GM21528 (cell line): ENCODE data around the gene CARM1.
"Not testable (repeated sequence)": the region's sequence is repeated elsewhere in the genome, so short reads cannot be mapped to it uniquely, and the experiment has no call there.

Experiments
- ATAC-seq: cut with Tn5 transposase; IDR thresholded peaks from one replicate; pipeline ENCODE4 v1.9.1; 2021; ENCODE audit warnings: mild to moderate bottlenecking, moderate library complexity; ENCODE audit not compliant: unreplicated experiment, low FRiP score

CARM1 gene

DNA sequence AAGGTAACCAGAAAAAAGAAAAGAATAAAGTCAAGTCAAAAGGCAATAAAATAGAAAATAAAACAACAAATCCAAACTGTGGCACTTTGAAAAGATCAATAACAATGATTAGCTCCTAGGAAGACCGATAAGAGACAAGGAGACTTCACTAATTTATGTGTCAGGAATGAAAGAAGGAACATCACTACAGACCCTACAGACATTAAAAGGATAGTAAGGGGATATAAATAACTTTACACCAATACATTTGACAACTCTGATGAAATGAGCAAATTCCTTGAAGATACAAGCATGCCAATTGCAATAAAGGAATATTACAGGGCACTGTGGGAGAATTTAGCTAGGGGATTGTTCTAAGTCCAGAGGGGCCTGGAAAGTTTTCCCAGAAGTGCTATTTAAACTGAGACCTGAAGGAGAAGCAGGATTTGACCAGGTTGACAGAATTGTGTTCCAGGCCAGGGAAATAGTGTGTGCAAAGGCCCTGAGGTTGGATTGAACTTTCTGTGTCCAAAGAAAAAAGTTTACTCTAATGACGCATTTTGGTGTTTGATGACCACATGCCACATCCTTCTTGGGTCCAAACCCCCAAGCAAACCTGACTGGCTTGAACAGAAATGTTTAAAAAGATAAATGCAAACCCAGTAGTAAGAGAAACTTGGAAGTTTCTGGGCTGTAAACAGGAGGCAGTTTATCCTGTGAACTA lies 24.7 kb upstream of the CARM1 start:
- ATAC-seq: no peak

DNA sequence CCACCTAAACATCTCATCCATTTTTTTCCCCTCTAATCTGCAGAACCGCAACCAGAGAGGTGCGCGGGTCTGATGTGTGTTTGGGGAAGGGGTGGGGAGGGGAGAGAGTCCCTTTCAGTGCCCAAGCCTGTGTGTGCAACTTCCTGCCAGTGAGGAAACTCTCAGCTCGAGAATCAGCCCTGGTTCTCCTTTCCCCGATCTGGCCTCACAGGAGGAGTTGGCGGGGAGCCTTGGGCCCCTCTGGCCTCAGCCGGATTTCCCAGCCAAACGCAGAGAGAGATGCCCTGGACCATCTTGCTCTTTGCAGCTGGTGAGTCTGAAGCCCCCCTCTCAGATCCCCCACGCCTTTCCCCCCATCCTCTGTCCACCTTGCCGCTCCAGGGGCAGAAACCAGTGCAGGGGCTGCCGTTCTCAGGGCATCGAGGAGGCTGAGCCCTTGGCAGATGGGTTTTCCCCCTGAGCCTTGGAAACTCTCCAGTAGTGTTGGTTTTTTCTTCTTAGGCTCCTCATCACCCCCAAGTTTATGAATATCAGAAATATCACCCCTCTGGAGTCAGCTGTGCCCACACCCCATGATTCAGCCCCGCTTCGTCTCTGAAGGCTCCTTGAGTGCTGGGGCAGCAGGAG lies 23.0 kb upstream of the CARM1 start, which contains the start of gene C19orf38:
Gene C19orf38 (plus strand): TSS at position 186 of the 627 bp plus-strand sequence. CDS start 94 bp downstream, at position 280.
- no peak for ATAC-seq

DNA sequence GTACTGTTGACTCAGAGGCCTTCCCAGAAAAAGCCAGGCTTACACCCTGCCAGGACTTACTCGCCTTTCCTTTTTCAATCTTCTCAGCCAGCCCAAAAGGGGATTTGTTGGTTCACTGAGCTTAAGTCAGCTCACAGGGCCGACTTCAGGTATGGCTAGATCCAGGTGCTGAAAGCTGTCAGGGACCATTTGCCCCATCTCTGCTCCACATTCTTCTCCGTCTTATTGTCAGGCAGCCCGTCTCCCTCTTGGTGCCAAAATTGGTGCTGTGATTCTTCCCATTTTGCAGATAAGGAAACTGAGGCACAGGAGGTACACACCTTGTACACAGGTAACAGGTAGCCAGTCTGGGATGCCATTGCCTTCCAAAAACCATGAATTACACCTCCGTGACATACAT lies 20.7 kb upstream of the CARM1 start:
- ATAC-seq: no peak

DNA sequence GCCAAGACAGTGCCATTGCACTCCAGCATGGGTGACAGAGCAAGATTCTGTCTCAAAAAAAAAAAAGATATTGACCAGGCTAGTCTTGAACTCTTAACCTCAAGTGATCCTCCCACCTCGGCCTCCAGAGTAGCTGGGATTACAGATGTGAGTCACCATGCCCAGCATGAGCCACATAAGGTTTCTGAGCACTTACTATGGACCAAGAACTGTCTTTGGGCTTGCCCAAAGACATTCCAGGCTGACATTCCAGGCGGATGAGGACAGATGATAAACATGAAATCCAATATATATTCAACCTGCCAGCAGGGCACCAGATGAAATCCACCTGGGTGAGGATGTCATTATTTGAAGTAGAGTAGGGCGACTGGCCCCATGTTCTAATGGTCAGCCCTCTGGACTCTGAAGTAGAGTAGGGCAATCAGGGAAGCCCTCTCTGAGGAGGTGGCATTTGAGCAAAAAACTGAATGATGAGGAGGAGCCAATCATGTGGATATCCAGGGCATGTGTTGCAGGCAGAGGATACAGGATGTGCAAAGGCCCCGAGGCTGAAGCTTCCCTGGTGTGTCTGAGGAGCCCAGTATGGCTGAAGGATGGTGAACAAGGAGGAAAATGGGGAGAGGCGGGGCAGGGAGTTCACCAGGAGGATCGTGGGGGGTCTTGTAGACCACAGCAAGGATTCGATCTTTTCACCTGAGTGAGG lies 19.1 kb upstream of the CARM1 start:
- ATAC-seq: no peak

DNA sequence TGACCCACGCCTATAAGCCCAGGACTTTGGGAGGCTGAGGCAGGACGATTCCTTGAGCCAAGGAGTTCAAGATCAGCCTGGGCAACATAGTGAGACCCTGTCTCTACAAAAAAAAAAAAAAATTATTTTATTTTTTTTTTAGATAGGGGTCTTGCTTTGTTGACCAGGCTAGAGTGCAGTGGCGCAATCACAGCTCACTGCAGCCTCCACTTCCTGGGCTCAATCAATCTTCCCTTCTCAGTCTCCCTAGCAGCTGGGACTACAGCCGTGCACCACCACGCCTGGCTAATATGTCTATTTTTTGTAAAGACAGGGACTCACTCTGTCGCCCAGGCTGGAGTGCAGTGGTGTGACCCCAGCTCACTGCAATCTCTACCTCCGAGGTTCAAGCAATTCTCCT lies 18.4 kb upstream of the CARM1 start:
- no peak for ATAC-seq

DNA sequence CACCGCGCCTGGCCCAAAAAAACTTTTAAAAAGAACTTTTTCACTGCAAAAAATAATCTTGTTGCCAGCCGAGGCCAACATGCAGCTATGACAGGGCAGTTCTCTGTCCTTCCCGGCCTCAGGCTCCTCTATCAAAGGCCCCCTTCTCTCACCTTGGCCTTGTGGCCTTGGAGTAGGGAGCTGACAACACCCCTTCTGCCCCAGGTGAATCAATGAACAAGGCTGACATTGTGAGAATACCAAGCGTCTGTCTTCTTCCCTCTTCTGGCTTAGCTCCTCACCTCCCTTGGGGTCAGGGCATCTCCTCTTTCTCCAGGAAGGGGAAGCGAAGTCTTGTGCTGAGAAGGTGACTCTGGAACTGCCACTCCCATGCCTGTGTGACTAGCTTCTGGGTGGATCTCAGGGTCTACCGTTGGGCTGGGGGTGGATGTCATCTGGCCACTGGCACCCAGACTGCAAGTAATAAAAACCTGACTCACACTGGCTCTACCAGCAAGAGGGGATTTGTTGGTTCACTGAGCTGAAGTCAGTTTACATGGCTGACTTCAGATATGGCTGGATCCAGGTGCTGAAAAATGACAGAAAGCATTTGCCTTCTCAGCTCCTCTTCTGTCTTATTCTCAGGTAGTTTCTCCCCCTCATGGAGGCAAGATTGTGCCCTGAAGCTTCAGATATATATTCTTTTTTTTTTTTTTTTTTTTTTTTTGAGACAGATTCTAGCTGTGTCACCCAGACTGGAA lies 16.8 kb upstream of the CARM1 start:
- ATAC-seq: no peak

DNA sequence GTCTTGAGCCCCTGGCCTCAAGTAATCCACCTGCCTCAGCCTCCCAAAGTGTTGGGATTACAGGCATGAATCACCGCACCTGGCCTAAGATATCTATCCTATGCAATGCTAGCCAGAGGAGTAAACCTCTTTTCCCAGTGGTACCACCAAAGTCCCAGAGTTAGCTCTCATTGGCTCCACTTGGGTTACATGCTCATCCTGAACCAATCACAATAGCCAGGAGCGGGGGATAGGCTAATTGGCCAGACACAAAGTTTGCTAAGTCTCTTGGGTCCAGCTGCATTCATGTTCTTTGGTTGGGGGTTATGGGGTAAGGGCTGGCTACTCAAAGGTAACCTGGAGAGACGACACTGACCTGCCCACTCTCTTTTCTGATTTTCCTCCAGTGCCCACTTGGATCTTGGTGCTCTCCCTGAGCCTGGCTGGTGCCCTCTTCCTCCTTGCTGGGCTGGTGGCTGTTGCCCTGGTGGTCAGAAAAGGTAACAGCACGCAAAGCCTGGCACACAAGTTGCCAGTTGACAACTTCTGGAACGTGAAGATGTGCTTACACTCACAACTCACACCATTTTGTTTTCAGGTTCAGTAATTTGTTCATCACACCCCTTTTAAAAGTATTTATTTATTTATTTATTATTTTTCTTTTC lies 15.4 kb upstream of the CARM1 start:
- no peak for ATAC-seq

DNA sequence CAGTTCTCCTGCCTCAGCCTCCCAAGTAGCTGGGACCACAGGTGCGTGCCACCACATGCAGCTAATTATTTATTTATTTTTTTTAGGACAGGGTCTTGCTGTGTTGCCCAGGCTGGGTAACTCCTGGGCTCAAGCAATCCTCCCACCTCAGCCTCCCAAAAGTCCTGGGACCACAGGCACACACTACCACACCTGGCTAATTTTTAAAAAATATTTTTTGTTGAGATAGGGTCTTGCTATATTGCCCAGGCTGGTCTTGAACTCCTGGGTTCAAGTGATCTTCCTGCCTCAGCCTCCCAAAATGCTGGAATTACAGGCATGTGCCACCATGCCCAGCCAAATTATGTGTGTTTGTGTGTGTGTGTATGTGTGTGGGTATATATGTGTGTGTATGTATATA lies 14.5 kb upstream of the CARM1 start:
- ATAC-seq: not testable (repeated sequence)

DNA sequence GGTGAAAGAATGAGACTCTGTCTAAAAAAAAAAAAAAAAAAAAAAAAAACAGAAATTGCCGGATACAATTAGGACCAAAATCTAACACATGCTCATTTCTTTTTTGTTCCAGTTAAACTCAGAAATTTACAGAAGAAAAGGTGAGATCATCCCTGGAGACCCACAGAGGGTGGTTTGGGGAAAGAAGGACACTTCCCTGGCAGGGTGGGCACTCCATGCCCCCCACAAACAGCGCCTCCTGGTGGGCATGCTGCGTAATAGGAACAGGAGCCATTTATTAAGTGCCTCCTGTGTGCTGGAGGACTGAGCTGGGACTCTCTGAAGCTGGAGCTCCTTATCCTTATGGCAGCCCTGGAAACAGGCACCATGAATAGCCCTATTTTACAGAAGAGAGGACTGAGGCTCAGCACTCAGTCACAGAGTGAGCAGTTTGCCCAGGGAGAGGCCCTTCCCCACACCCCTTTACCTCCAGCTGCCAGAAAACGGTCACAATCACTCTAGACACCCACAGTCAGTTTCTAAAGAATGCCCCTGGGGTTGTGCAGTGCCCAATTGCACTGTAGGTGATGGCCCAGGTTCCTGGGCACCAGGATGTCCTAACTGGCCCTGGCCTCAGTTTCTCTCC lies 13.0 kb upstream of the CARM1 start:
- ATAC-seq: no peak

DNA sequence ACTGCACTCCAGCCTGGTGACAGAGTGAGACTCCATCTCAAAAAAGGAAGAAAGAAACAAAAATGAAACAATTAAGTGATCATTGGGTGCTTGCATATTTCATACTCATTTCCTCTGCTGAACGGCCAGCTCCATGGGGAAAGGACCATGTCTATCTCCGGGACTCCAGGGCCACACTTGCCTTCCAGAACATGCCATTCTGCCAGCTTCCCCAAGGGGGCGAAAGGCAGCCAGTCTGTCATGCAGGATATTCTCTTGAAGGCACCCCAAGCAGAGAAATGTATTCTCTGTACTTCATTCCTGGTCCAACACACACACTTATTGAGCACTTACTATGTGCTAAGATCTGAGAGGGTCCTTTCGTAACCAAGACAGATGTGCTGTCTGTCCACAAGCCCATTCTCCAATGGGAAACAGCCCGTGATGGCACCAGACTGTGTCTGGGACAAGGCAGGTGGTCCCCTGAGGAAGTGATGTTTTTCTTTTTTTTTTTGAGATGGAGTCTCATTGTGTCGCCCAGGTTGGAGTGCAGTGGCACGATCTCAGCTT lies 10.2 kb upstream of the CARM1 start:
- no peak for ATAC-seq

DNA sequence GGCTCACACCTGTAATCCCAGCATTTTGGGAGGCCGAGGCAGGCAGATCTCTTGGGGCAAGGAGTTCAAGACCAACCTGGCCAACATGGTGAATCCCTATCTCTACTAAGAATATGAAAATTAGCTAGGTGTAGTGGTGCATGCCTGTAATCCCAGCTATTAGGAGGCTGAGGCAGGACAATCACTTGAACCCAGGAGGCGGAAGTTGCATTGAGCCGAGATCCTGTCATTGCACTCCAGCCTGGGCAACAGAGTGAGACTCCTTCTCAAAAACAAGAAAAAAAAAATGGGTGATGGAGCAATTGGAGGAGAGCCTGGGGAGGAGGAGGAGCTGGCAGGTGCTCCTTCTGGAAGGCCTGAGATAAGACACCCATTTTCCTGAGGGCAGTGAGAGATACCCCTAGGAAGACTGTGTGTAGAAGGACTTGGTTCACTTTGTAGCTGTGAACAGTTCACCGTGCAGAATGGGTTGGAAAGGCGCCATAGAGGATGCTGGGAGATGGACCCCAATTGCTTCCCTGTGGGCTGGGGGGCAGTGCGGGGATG lies 8.7 kb upstream of the CARM1 start:
- ATAC-seq: no peak

DNA sequence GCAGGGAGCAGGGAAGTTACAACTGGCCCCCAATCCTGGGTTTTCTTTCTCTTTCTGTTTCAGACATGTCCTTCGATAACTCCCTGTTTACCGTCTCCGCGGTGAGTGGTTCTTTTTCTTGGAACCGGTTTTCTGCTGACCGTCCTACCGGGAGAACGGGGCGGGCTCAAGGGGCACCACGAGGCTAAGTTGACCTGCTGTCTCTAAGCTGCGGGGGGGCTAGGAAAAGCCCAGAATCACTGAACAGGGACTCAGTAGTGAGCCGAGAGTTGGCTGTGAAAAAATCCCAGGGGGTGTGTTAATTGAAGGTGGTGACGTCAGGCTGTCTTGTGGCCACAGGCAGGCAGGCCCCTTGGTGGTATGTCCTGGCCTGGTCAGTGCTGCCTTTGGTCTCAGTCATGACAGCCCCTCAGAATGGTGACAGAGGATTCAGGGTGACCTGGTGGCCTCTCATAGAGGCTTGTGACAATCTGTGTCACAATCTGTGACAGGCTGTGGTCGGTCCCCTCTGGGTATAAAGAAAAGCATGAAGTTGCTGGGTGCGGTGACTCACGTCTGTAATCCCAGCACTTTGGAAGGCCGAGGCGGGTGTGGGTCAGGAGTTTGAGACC lies 8.1 kb upstream of the CARM1 start:
- no peak for ATAC-seq

DNA sequence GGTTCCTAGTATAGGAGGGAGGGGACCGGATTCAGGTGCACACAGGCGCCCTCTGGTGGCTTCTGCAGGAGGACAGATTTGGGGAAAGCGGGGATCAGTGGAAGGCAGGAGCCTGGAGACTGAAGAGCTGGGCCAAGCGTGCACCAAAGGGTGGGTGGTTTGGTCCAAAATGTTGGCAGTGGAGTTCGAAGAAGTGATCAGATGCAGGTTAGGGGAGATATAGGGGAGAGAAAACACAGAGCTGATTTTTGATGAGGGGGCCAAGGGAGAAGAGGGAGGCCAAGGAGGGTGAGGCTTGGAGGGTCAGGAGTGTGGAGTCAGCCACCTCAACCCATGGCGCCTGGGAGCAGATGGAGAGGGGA lies 6.8 kb upstream of the CARM1 start:
- ATAC-seq: no peak

DNA sequence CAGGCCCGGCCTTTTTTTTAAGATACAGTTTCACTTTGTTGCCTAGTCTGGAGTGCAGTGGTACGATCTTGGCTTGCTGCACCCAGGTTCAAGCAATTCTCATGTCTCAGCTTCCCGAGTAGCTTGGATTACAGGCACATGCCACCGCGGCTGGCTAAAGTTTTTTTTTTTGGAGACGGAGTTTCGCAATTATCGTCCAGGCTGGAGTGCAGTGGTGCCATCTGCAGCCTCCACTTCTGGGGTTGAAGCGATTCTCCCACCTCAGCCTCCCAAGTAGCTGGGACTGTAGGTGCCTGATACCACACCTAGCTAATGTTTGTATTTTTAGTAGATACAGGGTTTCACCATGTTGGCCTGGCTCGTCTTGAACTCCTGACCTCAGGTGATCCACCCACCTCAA lies 4.9 kb upstream of the CARM1 start:
- ATAC-seq: no peak

DNA sequence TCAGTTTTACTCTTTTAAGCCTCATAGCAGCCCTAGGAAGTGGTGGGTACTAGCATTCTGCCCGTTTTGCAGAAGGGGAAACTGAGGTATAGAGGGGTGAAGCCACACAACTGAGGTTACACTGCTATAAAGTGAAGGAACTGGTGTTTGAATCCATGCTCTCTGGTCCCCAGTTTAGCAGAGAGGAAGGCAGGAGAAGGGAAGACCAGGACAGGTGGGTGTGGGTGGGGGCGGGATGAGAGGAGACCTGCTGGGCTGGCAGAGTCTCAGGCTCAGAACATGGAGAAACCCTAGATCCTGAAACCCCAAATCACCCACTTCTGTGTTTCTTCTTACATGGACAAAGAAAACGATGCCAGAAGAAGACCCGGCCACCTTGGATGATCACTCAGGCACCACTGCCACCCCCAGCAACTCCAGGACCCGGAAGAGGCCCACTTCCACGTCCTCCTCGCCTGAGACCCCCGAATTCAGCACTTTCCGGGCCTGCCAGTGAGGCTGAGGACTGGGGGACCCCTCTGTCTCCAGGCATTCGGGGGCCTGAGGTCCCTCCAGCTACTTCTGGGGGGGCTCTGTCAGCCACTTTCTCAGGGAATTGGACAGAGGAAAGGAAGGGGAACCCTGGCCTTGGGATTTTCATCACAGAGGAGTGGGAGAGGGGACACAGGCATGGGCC lies 2.3 kb upstream of the CARM1 start:
- no peak for ATAC-seq

DNA sequence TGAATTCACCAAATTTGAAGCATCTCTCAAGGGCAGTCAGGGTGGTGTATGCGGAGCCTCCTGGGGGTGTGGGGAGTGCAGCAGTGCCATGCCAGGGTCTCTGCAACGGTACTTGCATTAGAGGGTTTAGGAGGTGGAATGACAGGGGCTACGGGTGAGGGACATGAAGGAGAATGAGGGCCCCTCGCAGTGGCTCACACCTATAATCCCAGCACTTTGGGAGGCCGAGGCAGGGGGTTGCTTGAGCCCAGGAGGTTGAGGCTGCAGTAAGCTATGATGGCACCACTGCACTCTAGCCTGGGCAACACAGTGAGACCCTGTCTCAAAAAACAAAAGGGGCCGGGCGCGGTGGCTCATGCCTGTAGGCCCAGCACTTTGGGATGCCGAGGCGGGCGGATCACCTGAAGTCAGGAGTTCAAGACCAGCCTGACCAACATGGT lies 1.5 kb upstream of the CARM1 start:
- not testable (repeated sequence) for ATAC-seq

DNA sequence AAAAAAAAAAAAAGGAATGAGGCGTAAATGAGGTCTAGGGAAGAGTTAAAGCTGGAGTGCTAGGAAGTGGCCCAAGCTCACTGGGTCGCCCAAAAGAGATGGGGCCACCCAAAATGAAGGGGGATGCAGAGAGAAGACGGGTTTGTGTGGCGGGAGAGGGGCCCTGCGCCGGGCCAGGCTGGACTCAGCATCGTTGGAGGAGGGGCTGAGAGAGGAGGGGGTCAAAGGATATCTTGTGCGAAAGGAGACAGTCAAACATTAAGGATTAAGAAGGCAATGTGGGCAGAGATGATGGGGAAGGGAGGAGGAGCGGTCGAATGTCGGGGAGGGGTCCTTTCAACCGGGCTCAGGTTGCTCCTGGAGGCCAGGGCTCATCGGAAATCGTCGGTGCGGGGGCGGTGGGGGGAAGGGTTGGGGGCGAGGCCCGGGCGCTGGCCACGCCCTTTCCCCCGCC lies 825 bp upstream of the CARM1 start:
- no peak for ATAC-seq

DNA sequence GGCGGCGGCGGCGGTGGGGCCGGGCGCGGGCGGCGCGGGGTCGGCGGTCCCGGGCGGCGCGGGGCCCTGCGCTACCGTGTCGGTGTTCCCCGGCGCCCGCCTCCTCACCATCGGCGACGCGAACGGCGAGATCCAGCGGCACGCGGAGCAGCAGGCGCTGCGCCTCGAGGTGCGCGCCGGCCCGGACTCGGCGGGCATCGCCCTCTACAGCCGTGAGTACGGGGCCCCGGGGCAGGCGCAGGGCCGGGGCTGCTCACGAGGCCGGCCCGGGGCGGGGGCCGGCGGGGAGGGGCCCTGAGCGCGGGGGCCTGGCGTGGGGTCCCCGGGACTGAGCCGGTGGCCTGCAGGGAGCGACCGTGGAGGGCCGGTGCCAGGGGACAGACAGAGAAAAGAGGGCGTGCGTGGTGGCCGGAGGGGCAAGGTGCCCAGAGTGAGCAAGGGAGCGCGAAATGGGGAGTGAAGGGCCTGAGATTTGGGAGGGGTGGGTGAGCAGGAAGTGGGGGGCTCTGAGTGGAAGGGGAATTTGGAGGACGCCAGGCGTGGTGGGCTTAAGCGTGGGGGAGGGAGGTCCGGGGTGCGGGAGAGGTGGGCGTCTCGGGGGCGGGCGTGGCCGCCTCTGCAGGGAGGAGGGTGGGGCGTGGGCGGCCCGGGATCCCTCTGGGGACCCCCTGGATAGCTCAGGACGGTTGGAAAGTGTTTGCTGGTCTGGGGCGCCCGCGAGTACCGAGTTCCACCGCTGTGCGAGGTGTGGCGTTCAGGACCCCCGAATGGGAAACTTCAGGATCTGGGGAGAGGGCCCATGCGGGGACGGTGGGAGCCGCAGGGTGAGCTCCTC lies 575 bp downstream of the CARM1 start:
- peak; percentile 4 for ATAC-seq
